Measurements from ENCODE around the gene KRTAP10-12.

Gene KRTAP10-12

GRCh38 chr21:44732956-44733355 is 36.0 kb downstream of the KRTAP10-12 start:
- Mint-ChIP-seq H3K27ac (no peak overlapping the region), H3K9me3 (peaks cover 20% of the 10 kb centered on the region), H3K27me3 (ENCODE audit: low read depth, poor library complexity) (peaks cover 16% of the 10 kb centered on the region), H3K36me3 (ENCODE audit: low read depth) (peaks cover 11% of the 10 kb centered on the region), H3K4me1 (peaks cover 58% of the 10 kb centered on the region), H3K4me3 (no peak overlapping the region)
- TF ChIP-seq CTCF (IDR thresholded peaks at IDR 0.05): no peak
- no peak for DNase-seq

- H3K36me3 Mint-ChIP-seq (ENCODE audit: low read depth): peaks cover 11% of the 10 kb centered on the region
- H3K27me3 Mint-ChIP-seq (ENCODE audit: low read depth, poor library complexity): peaks cover 16% of the 10 kb centered on the region
- H3K9me3 Mint-ChIP-seq: peaks cover 20% of the 10 kb centered on the region
- no peak for TF ChIP-seq CTCF (IDR thresholded peaks at IDR 0.05)
- DNase-seq: no peak
- no peak overlapping the region for H3K4me3 Mint-ChIP-seq
- H3K4me1 Mint-ChIP-seq: peaks cover 63% of the 10 kb centered on the region
- no peak overlapping the region for H3K27ac Mint-ChIP-seq
Observed at GRCh38 chr21:44734026-44734745, 37.2 kb downstream of the KRTAP10-12 start.

- no peak overlapping the region for H3K27ac Mint-ChIP-seq
- peaks cover 66% of the 10 kb centered on the region for H3K4me1 Mint-ChIP-seq
- H3K4me3 Mint-ChIP-seq: no peak overlapping the region
- peaks cover 20% of the 10 kb centered on the region for H3K9me3 Mint-ChIP-seq
- no peak for TF ChIP-seq CTCF (IDR thresholded peaks at IDR 0.05)
- no peak for DNase-seq
- H3K27me3 Mint-ChIP-seq (ENCODE audit: low read depth, poor library complexity): peaks cover 12% of the 10 kb centered on the region
- peaks cover 11% of the 10 kb centered on the region for H3K36me3 Mint-ChIP-seq (ENCODE audit: low read depth)
Observed at GRCh38 chr21:44734841-44735240, 37.9 kb downstream of the KRTAP10-12 start.

GRCh38 chr21:44735821-44736220 is 38.8 kb downstream of the KRTAP10-12 start:
- H3K9me3 Mint-ChIP-seq: peaks cover 14% of the 10 kb centered on the region
- no peak for TF ChIP-seq CTCF (IDR thresholded peaks at IDR 0.05)
- no peak overlapping the region for H3K27ac Mint-ChIP-seq
- H3K36me3 Mint-ChIP-seq (ENCODE audit: low read depth): peaks cover 10% of the 10 kb centered on the region
- H3K4me1 Mint-ChIP-seq: peaks cover 73% of the 10 kb centered on the region
- no peak for DNase-seq
- H3K4me3 Mint-ChIP-seq: no peak overlapping the region
- peaks cover 8% of the 10 kb centered on the region for H3K27me3 Mint-ChIP-seq (ENCODE audit: low read depth, poor library complexity)

- H3K4me3 Mint-ChIP-seq: no peak overlapping the region
- TF ChIP-seq CTCF (IDR thresholded peaks at IDR 0.05): no peak
- H3K4me1 Mint-ChIP-seq: peaks cover 71% of the 10 kb centered on the region
- no peak overlapping the region for H3K27ac Mint-ChIP-seq
- no peak for DNase-seq
- peaks cover 4% of the 10 kb centered on the region for H3K27me3 Mint-ChIP-seq (ENCODE audit: low read depth, poor library complexity)
- peaks cover 4% of the 10 kb centered on the region for H3K36me3 Mint-ChIP-seq (ENCODE audit: low read depth)
- peaks cover 8% of the 10 kb centered on the region for H3K9me3 Mint-ChIP-seq
Observed at GRCh38 chr21:44736291-44737004, 39.5 kb downstream of the KRTAP10-12 start.

Measured in nephron progenitor cell (in vitro differentiated cells).